ENCODE data around the gene GALK2. TPM values are rescaled to one million over a fixed set of nuclear protein-coding genes. Genes with fewer than 3 reads are reported as not detected.

GALK2 gene
- total RNA-seq, 1 experiment from 2014 or later, result 22.9 TPM

GRCh38 chr15:49151831-49152230 is 18.2 kb upstream of the GALK2 start:
- ChIA-PET POLR2A (ENCODE audit: low non-redundant PET) (no interaction called here), CTCF (no interaction called here)
- intact Hi-C loops (cut with micrococcal nuclease; ENCODE audit: unreplicated experiment), result no loop called here
- H3K27me3 ChIP-seq (replicated peaks; ENCODE audit: insufficient read depth, low read depth, low read length, poor library complexity), result no peaks in the 10 kb centered on the region
- H3K36me3 ChIP-seq (ENCODE audit: insufficient read depth, low read length, poor library complexity, severe bottlenecking), result no peaks in the 10 kb centered on the region
- peaks cover 39% of the 10 kb centered on the region for H3K4me1 ChIP-seq (ENCODE audit: insufficient read depth, low read length, poor library complexity, severe bottlenecking)
- DNase-seq (ENCODE audit: low spot score), result no peak
- no peak overlapping the region for H3K4me3 ChIP-seq (ENCODE audit: low read depth, low read length, poor library complexity, severe bottlenecking)
- H3K27ac ChIP-seq (ENCODE audit: low read depth, low read length, poor library complexity, severe bottlenecking), result no peak overlapping the region
- BruUV-seq (replicated peaks), result no TSS peak
- no peaks in the 10 kb centered on the region for H3K9me3 ChIP-seq (ENCODE audit: low read depth, low read length, poor library complexity, severe bottlenecking)
- TF ChIP-seq EZH2 (IDR thresholded peaks at IDR 0.05; ENCODE audit: borderline replicate concordance, low read depth, low read length, poor library complexity, severe bottlenecking), result no peak
- no peak for TF ChIP-seq CTCF (conservative IDR thresholded peaks at IDR 0.05; ENCODE audit: low read depth, low read length)

DNA sequence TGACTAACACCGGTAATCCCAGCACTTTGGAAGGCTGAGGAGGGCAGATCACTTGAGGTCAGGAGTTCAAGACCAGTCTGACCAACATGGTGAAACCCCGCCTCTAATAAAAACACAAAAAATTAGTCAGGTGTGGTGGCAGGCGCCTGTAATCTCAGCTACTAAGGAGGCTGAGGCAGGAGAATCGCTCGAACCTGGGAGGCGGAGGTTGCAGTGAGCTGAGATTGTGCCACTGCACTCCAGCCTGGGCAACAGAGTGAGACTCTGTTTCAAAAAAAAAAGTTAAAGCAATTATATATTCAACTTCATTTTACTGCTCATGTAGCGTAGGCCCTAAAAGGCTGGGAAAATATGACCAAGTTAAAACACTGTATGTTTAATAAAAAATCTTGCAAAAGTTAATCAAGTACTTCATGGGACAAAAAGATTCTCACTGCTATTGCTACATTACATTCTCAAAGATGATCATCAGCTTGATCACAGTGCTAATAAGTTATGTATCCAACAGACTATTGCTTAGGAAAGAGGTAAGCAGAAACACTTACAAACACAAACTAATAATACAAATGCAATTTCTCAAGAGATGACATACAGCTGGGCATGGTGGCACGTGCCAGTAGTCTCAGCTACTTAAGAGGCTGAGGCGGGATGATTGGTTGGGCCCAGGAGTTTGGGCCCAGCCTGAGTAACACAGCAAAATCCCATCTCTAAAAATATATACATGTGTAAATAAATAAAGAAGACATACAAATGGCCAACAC is 17.3 kb upstream of the GALK2 start:
- no peak for DNase-seq (ENCODE audit: low spot score)
- H3K27me3 ChIP-seq (replicated peaks; ENCODE audit: insufficient read depth, low read depth, low read length, poor library complexity), result no peaks in the 10 kb centered on the region
- TF ChIP-seq EZH2 (IDR thresholded peaks at IDR 0.05; ENCODE audit: borderline replicate concordance, low read depth, low read length, poor library complexity, severe bottlenecking) (no peak), CTCF (conservative IDR thresholded peaks at IDR 0.05; ENCODE audit: low read depth, low read length) (no peak)
- no peak overlapping the region for H3K27ac ChIP-seq (ENCODE audit: low read depth, low read length, poor library complexity, severe bottlenecking)
- POLR2A ChIA-PET (ENCODE audit: low non-redundant PET), result interaction anchor here (0.6 kb wide), 1 partner anchor 140 kb away, joined by 3 read pairs; no protein-coding TSS in a partner anchor
- H3K36me3 ChIP-seq (ENCODE audit: insufficient read depth, low read length, poor library complexity, severe bottlenecking), result no peaks in the 10 kb centered on the region
- H3K4me3 ChIP-seq (ENCODE audit: low read depth, low read length, poor library complexity, severe bottlenecking), result no peak overlapping the region
- CTCF ChIA-PET, result no interaction called here
- BruUV-seq (replicated peaks), result no TSS peak
- peaks cover 30% of the 10 kb centered on the region for H3K4me1 ChIP-seq (ENCODE audit: insufficient read depth, low read length, poor library complexity, severe bottlenecking)
- H3K9me3 ChIP-seq (ENCODE audit: low read depth, low read length, poor library complexity, severe bottlenecking), result no peaks in the 10 kb centered on the region
- intact Hi-C loops (cut with micrococcal nuclease; ENCODE audit: unreplicated experiment), result no loop called here

DNA sequence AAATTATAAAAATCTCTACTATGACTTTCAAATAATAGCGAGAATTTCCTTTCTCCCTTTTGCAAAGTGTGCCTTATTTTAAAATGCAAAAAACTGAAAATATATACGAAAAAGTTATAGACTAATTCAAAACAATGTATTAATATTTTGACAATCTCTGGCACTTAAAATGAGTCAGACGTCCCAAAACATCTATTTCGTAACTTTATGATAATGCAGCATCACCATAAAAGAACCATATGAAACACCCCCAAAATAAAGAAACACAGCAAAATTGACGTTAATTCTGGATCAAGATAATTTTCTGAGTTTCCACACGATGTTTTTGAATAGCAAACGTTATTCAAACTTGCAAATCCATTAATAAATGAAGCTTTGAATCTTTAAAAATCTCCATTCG is 15.7 kb upstream of the GALK2 start:
- peak overlapping the region; percentile 93 for H3K27ac ChIP-seq (ENCODE audit: low read depth, low read length, poor library complexity, severe bottlenecking)
- intact Hi-C loops (cut with micrococcal nuclease; ENCODE audit: unreplicated experiment), result no loop called here
- CTCF ChIA-PET, result no interaction called here
- peaks cover 14% of the 10 kb centered on the region for H3K4me1 ChIP-seq (ENCODE audit: insufficient read depth, low read length, poor library complexity, severe bottlenecking)
- POLR2A ChIA-PET (ENCODE audit: low non-redundant PET), result interaction anchor here (0.6 kb wide), 1 partner anchor 95 kb away, joined by 4 read pairs; no protein-coding TSS in a partner anchor
- no peak for DNase-seq (ENCODE audit: low spot score)
- no TSS peak for BruUV-seq (replicated peaks)
- peak overlapping the region; percentile 100 for H3K4me3 ChIP-seq (ENCODE audit: low read depth, low read length, poor library complexity, severe bottlenecking)
- H3K9me3 ChIP-seq (ENCODE audit: low read depth, low read length, poor library complexity, severe bottlenecking), result no peaks in the 10 kb centered on the region
- TF ChIP-seq CTCF (conservative IDR thresholded peaks at IDR 0.05; ENCODE audit: low read depth, low read length) (no peak), EZH2 (IDR thresholded peaks at IDR 0.05; ENCODE audit: borderline replicate concordance, low read depth, low read length, poor library complexity, severe bottlenecking) (no peak)
- H3K27me3 ChIP-seq (replicated peaks; ENCODE audit: insufficient read depth, low read depth, low read length, poor library complexity), result no peaks in the 10 kb centered on the region
- no peaks in the 10 kb centered on the region for H3K36me3 ChIP-seq (ENCODE audit: insufficient read depth, low read length, poor library complexity, severe bottlenecking)
